HepG2 (cell line): Measurements from ENCODE around the gene RUSC1. TPM values are rescaled to one million over a fixed set of nuclear protein-coding genes. Genes with fewer than 3 reads are reported as not detected.

Experiments
- BHLHE40 ChIP-seq: IDR thresholded peaks from 2 replicates; pipeline ENCODE4 v1.6.1; 2011; ENCODE audit warnings: low read length, improper control_type of control experiment
- E2F5 ChIP-seq: sonication (generic); formaldehyde crosslinking; conservative IDR thresholded peaks from 2 replicates; pipeline ENCODE4 v1.4.0; 2020; ENCODE audit warnings: missing genetic modification reagents
- GMEB1 ChIP-seq: sonication (generic); formaldehyde crosslinking; IDR thresholded peaks from 2 replicates; pipeline ENCODE4 v1.5.1; 2020; ENCODE audit warnings: missing genetic modification reagents, mild to moderate bottlenecking, borderline replicate concordance
- GTF2F1 ChIP-seq: fragments of 150-350 bp; IDR thresholded peaks from 2 replicates; pipeline ENCODE4 v1.6.1; 2014; ENCODE audit warnings: low read length
- JUNB ChIP-seq: sonication (generic); formaldehyde crosslinking; IDR thresholded peaks from 2 replicates; pipeline ENCODE4 v1.8.0; 2022; ENCODE audit warnings: missing genetic modification reagents, mild to moderate bottlenecking, borderline replicate concordance
- MTA3 ChIP-seq: sonication (generic); formaldehyde crosslinking; IDR thresholded peaks from 2 replicates; pipeline ENCODE4 v1.4.0; 2020; ENCODE audit warnings: missing genetic modification reagents
- NFKBIZ ChIP-seq: IDR thresholded peaks from 2 replicates; pipeline ENCODE4 v1.6.1; 2018; ENCODE audit warnings: missing genetic modification reagents, missing compliant biosample characterization
- PAXIP1 ChIP-seq: sonication (generic); formaldehyde crosslinking; conservative IDR thresholded peaks from 2 replicates; pipeline ENCODE4 v1.4.0; 2020; ENCODE audit warnings: mild to moderate bottlenecking, missing genetic modification reagents, moderate library complexity
- SIX1 ChIP-seq: sonication (generic); formaldehyde crosslinking; IDR thresholded peaks from 2 replicates; pipeline ENCODE4 v1.4.0; 2020; ENCODE audit warnings: missing genetic modification reagents, borderline replicate concordance
- SMAD3 ChIP-seq: sonication (generic); formaldehyde crosslinking; IDR thresholded peaks from 2 replicates; pipeline ENCODE4 v1.4.0; 2020; ENCODE audit warnings: missing genetic modification reagents
- SMARCC2 ChIP-seq: fragments of 450-650 bp; IDR thresholded peaks from 2 replicates; pipeline ENCODE4 v1.6.1; 2017; ENCODE audit warnings: antibody characterized with exemption, mild to moderate bottlenecking
- TIGD3 ChIP-seq: sonication (generic); formaldehyde crosslinking; IDR thresholded peaks from 2 replicates; pipeline ENCODE4 v1.5.1; 2020; ENCODE audit warnings: mild to moderate bottlenecking, missing genetic modification reagents, borderline replicate concordance
- WIZ ChIP-seq: sonication (generic); formaldehyde crosslinking; IDR thresholded peaks from 2 replicates; pipeline ENCODE4 v1.5.1; 2020; ENCODE audit warnings: mild to moderate bottlenecking, missing genetic modification reagents
- ZFP36L2 ChIP-seq: sonication (generic); formaldehyde crosslinking; IDR thresholded peaks from 2 replicates; pipeline ENCODE4 v1.4.0; 2020; ENCODE audit warnings: missing genetic modification reagents
- ZIK1 ChIP-seq: sonication (generic); formaldehyde crosslinking; IDR thresholded peaks from 2 replicates; pipeline ENCODE4 v1.5.0; 2020; ENCODE audit warnings: mild to moderate bottlenecking, low read depth, missing genetic modification reagents, borderline replicate concordance
- ZNF121 ChIP-seq: sonication (generic); formaldehyde crosslinking; IDR thresholded peaks from 2 replicates; pipeline ENCODE4 v1.5.0; 2020; ENCODE audit warnings: mild to moderate bottlenecking, missing genetic modification reagents
- ZNF260 ChIP-seq: sonication (generic); formaldehyde crosslinking; IDR thresholded peaks from 2 replicates; pipeline ENCODE4 v1.4.0; 2020; ENCODE audit warnings: missing genetic modification reagents, low read depth, mild to moderate bottlenecking, borderline replicate concordance
- ZNF558 ChIP-seq: sonication (generic); formaldehyde crosslinking; IDR thresholded peaks from 2 replicates; pipeline ENCODE4 v1.9.0; 2022; ENCODE audit warnings: mild to moderate bottlenecking, missing genetic modification reagents, borderline replicate concordance
- ZNF720 ChIP-seq: sonication (generic); formaldehyde crosslinking; IDR thresholded peaks from 2 replicates; pipeline ENCODE4 v1.4.0; 2020; ENCODE audit warnings: missing genetic modification reagents
- ZNF749 ChIP-seq: sonication (generic); formaldehyde crosslinking; IDR thresholded peaks from 2 replicates; pipeline ENCODE4 v1.8.0; 2022; ENCODE audit warnings: mild to moderate bottlenecking, missing genetic modification reagents, moderate library complexity, borderline replicate concordance
- ZNF788 ChIP-seq: sonication (generic); formaldehyde crosslinking; IDR thresholded peaks from 2 replicates; pipeline ENCODE4 v1.5.0; 2020; ENCODE audit warnings: mild to moderate bottlenecking, missing genetic modification reagents, borderline replicate concordance
- polyA plus RNA-seq, 8 experiments: library from polyadenylated mRNA; depleted of rRNA in 3 of 8; stranded (reverse) in 7 of 8; unstranded in 1 of 8; fragments of >200 nt; fragmentation: Illumina TruSeq in 4 of 8; extraction: Trizol in 4 of 8; gene quantifications; 2 replicates each; pipeline versions ENCODE4 v1.2.1 to v1.2.3, GENCODE V29; 2011 to 2016; ENCODE audit warnings: low read depth in 4 of 8, missing spikeins in 1 of 8, mixed read lengths in 1 of 8; ENCODE audit not compliant: insufficient read depth in 1 of 8
- total RNA-seq, 5 experiments: library from RNA; depleted of rRNA; stranded (reverse); fragments of >200 nt; fragmentation: Illumina TruSeq; extraction: Trizol; gene quantifications; 2 replicates each; pipeline ENCODE4 v1.2.3, GENCODE V29; 2016; ENCODE audit warnings: low read depth in 1 of 5

Gene RUSC1
- total and polyA plus RNA-seq, 2 of the 13 experiments (the other 11 are each of a cell fraction or from before 2014, with no cell fraction given): 18.7 to 20.4 TPM

GRCh38 chr1:155308493-155309422, 11.9 kb upstream of the RUSC1 start, which contains the start of gene FDPS (continued):
- TF ChIP-seq SIX1 (CRISPR knock-in tag) (0 out of 2 replicates have a peak, but pooled peaks have one; percentile 8), E2F5 (CRISPR knock-in tag) (peak; percentile 76), GMEB1 (CRISPR knock-in tag) (peak; percentile 95), GTF2F1 (0 out of 2 replicates have a peak, but pooled peaks have one; percentile 30), ZNF720 (no peak), SMAD3 (CRISPR knock-in tag) (peak; percentile 37), BHLHE40 (peak; percentile 50; the same call in 1 of the 2 replicates), ZNF260 (CRISPR knock-in tag) (no peak), ZFP36L2 (CRISPR knock-in tag) (no peak), ZIK1 (CRISPR knock-in tag) (peak; percentile 64; the same call in 1 of the 2 replicates), PAXIP1 (CRISPR knock-in tag) (peak; percentile 70; the same call in 1 of the 2 replicates), ZNF558 (CRISPR knock-in tag) (0 out of 2 replicates have a peak, but pooled peaks have one; percentile 66), ZNF788 (peak; percentile 46; the same call in 1 of the 2 replicates), JUNB (CRISPR knock-in tag) (no peak), SMARCC2 (no peak), TIGD3 (CRISPR knock-in tag) (no peak), WIZ (CRISPR knock-in tag) (peak; percentile 41; the same call in 1 of the 2 replicates), ZNF749 (0 out of 2 replicates have a peak, but pooled peaks have one; percentile 45), NFKBIZ (CRISPR knock-in tag) (0 out of 2 replicates have a peak, but pooled peaks have one; percentile 23), ZNF121 (CRISPR knock-in tag) (peak; percentile 52), MTA3 (CRISPR knock-in tag) (no peak)
